K562 (cell line): ENCODE measurements around the gene SND1. TPM values are rescaled to one million over a fixed set of nuclear protein-coding genes. Genes with fewer than 3 reads are reported as not detected.
A peak's percentile ranks its signal among the peaks of the same experiment; 100 is the strongest.

Experiments
- BCL6 ChIP-seq: fragments of 250-450 bp; sonication (Bioruptor Pico); IDR thresholded peaks from 2 replicates; pipeline ENCODE4 v1.4.0; 2020
- DMBX1 ChIP-seq: fragments of 250-450 bp; sonication (Bioruptor Pico); IDR thresholded peaks from 2 replicates; pipeline ENCODE4 v1.8.0; 2022; ENCODE audit warnings: inconsistent platforms, mild to moderate bottlenecking, moderate library complexity, borderline replicate concordance
- FOSL1 ChIP-seq: fragments of 200-800 bp; sonication (Bioruptor generic); conservative IDR thresholded peaks from 2 replicates; pipeline ENCODE4 v1.6.1; 2016; ENCODE audit warnings: missing genetic modification characterization, missing compliant biosample characterization
- PCBP2 ChIP-seq: fragments of 200-400 bp; formaldehyde crosslinking; IDR thresholded peaks from 2 replicates; pipeline ENCODE4 v1.6.1; 2018; ENCODE audit warnings: low read length, low read depth, mild to moderate bottlenecking, moderate library complexity; ENCODE audit not compliant: poor library complexity, severe bottlenecking
- POLR3A ChIP-seq: IDR thresholded peaks from 2 replicates; pipeline ENCODE4 v1.6.1; 2011; ENCODE audit warnings: borderline replicate concordance, mild to moderate bottlenecking, moderate library complexity; ENCODE audit not compliant: insufficient read length, insufficient read depth; ENCODE audit errors: extremely low read depth
- RAD21 ChIP-seq, 2 experiments: fragments of 250-450 bp in 1 of 2; fragments of 450-650 bp in 1 of 2; sonication (Bioruptor Pico) in 1 of 2; formaldehyde crosslinking in 1 of 2; IDR thresholded peaks in 1 of 2; conservative IDR thresholded peaks in 1 of 2; 2 replicates each; pipeline versions ENCODE4 v1.4.0 to v1.8.0; 2020 to 2022; ENCODE audit warnings: mild to moderate bottlenecking in 2 of 2, moderate library complexity in 1 of 2
- SAFB2 ChIP-seq: fragments of 200-400 bp; formaldehyde crosslinking; IDR thresholded peaks from 2 replicates; pipeline ENCODE4 v1.6.1; 2018; ENCODE audit warnings: borderline replicate concordance, low read length, low read depth, moderate library complexity; ENCODE audit not compliant: severe bottlenecking
- SIN3A ChIP-seq, 2 experiments: fragments of 150-350 bp in 1 of 2; IDR thresholded peaks; 2 replicates each; pipeline ENCODE4 v1.6.1; 2011 to 2016; ENCODE audit warnings: borderline replicate concordance in 2 of 2, low read depth in 2 of 2, low read length in 2 of 2, mild to moderate bottlenecking in 2 of 2, moderate library complexity in 2 of 2; ENCODE audit not compliant: control insufficient read depth in 1 of 2
- SP2 ChIP-seq: IDR thresholded peaks from 2 replicates; pipeline ENCODE4 v1.6.1; 2011; ENCODE audit warnings: mild to moderate bottlenecking, low read depth, low read length, moderate library complexity; ENCODE audit not compliant: poor library complexity, severe bottlenecking; ENCODE audit errors: extremely low read depth
- SRSF1 ChIP-seq: fragments of 200-400 bp; formaldehyde crosslinking; IDR thresholded peaks from 2 replicates; pipeline ENCODE4 v1.6.1; 2017; ENCODE audit warnings: mild to moderate bottlenecking, low read depth, low read length, moderate library complexity
- STAT5A ChIP-seq: IDR thresholded peaks from 2 replicates; pipeline ENCODE4 v1.6.1; 2012; ENCODE audit warnings: low read length, inconsistent platforms, borderline replicate concordance
- TAF9B ChIP-seq: fragments of 450-650 bp; IDR thresholded peaks from 2 replicates; pipeline ENCODE4 v1.6.1; 2018; ENCODE audit warnings: mild to moderate bottlenecking; ENCODE audit not compliant: partially characterized antibody
- ZNF121 ChIP-seq: sonication (generic); formaldehyde crosslinking; conservative IDR thresholded peaks from 2 replicates; pipeline ENCODE4 v1.8.0; 2022; ENCODE audit warnings: missing genetic modification reagents
- ZNF124 ChIP-seq: sonication (generic); formaldehyde crosslinking; IDR thresholded peaks from 2 replicates; pipeline ENCODE4 v1.8.1; 2022; ENCODE audit warnings: missing genetic modification reagents
- ZNF23 ChIP-seq: fragments of 250-450 bp; sonication (Bioruptor Pico); IDR thresholded peaks from 2 replicates; pipeline ENCODE4 v1.4.0; 2020; ENCODE audit warnings: mild to moderate bottlenecking
- ZNF253 ChIP-seq: fragments of 250-450 bp; sonication (Bioruptor Pico); conservative IDR thresholded peaks from 2 replicates; pipeline ENCODE4 v1.6.1; 2021; ENCODE audit warnings: mild to moderate bottlenecking
- ZNF586 ChIP-seq: fragments of 450-650 bp; formaldehyde crosslinking; conservative IDR thresholded peaks from 2 replicates; pipeline ENCODE4 v1.4.0; 2020; ENCODE audit warnings: mild to moderate bottlenecking, moderate library complexity
- polyA plus RNA-seq, 8 experiments: library from polyadenylated mRNA; depleted of rRNA in 4 of 8; stranded (reverse) in 5 of 8; unstranded in 3 of 8; fragments of >200 nt; fragmentation: Nextera tagmentation in 2 of 8; fragmentation: Illumina TruSeq in 1 of 8; extraction: Ambion mirVana in 2 of 8; extraction: Trizol in 1 of 8; gene quantifications; 2 replicates each; pipeline versions ENCODE4 v1.2.1 to v1.2.3, GENCODE V29; 2011 to 2014; ENCODE audit warnings: inconsistent platforms in 1 of 8, missing spikeins in 1 of 8
- total RNA-seq, 7 experiments: library from RNA; depleted of rRNA in 6 of 7; stranded (reverse); fragments of >200 nt in 6 of 7; fragmentation: Illumina TruSeq in 2 of 7; extraction: Trizol in 2 of 7; gene quantifications; 2 replicates each; pipeline versions ENCODE4 v1.2.1 to v1.2.3, GENCODE V29; 2011 to 2021; ENCODE audit warnings: low replicate concordance in 1 of 7
- TF ChIP-seq, protein P1 (sequence below): fragments of 450-650 bp; IDR thresholded peaks from 2 replicates; pipeline ENCODE4 v1.6.1; 2016
- TF ChIP-seq, protein P2 (sequence below): conservative IDR thresholded peaks from 2 replicates; pipeline ENCODE4 v1.6.1; 2011; ENCODE audit warnings: low read depth, mild to moderate bottlenecking, low read length; ENCODE audit not compliant: control insufficient read depth
- TF ChIP-seq, protein P3 (sequence below): sonication (generic); formaldehyde crosslinking; IDR thresholded peaks from 2 replicates; pipeline ENCODE4 v1.8.0; 2022; ENCODE audit warnings: mild to moderate bottlenecking, missing genetic modification reagents
- TF ChIP-seq, protein P4 (sequence below): fragments of 450-650 bp; formaldehyde crosslinking; IDR thresholded peaks from 2 replicates; pipeline ENCODE4 v1.4.0; 2022; ENCODE audit warnings: missing genetic modification characterization
- TF ChIP-seq, protein P5 (sequence below), 2 experiments: fragments of 450-650 bp in 1 of 2; sonication (generic) in 1 of 2; formaldehyde crosslinking in 1 of 2; IDR thresholded peaks in 1 of 2; conservative IDR thresholded peaks in 1 of 2; 2 replicates each; pipeline versions ENCODE4 v1.6.1 to v1.8.1; 2016 to 2023; ENCODE audit warnings: mild to moderate bottlenecking in 2 of 2, moderate library complexity in 2 of 2, inconsistent platforms in 1 of 2, missing genetic modification reagents in 1 of 2

The SND1 gene
- total and polyA plus RNA-seq, 9 of the 15 experiments (the other 6 are each of a cell fraction or from before 2014, with no cell fraction given) = 46.5 to 307 (median 191) TPM

DNA sequence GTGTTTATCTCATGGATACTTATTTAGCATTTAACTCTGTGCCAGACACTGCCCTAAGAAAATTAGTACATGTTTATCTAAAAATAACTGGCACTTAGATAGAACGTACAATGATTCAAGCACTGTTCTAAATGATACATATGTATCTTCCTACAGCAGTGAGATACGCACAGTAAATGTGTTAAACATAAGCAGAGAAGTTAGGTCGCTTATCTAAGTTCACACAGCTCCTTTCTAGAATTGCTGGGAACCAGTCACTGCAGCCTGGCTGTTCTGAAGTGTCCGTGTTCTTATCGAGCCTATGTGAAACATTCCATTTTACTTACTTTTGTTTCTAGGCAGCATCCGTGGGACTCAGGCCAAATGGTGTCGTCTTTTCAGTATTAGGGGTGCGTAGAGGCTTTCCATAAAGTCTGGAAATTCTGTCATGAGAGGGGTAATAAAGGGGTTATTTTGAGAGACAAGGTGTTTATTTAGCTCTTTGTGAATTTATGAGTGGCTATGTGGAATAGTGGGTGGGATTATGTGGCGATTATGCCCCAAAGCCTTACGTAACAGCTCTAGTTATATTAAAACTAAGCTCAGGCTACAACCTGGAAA lies 186.9 kb downstream of the SND1 start (continued):
- TF ChIP-seq SRSF1 (no peak), ZNF124 (CRISPR knock-in tag) (no peak), TAF9B (no peak), SAFB2 (no peak), SP2 (no peak), BCL6 (CRISPR knock-in tag) (no peak), RAD21 (CRISPR knock-in tag; conservative IDR thresholded peaks at IDR 0.05 in 1 of 2, IDR thresholded peaks at IDR 0.05 in 1 of 2) (peak in 1 of 2 experiments; percentile 21; a peak in 2 of 4 replicates), ZNF253 (CRISPR knock-in tag) (no peak), ZNF586 (CRISPR knock-in tag) (no peak), ZNF121 (CRISPR knock-in tag) (no peak), ZNF23 (no peak), DMBX1 (peak; percentile 53; the same call in 1 of the 2 replicates), FOSL1 (no peak), POLR3A (no peak), PCBP2 (no peak), STAT5A (peak; percentile 90), SIN3A (IDR thresholded peaks at IDR 0.05; ENCODE audit: borderline replicate concordance in 2 of 2, control insufficient read depth in 1 of 2, low read depth in 2 of 2, low read length in 2 of 2) (no peak)
- TF ChIP-seq, protein P1, sequence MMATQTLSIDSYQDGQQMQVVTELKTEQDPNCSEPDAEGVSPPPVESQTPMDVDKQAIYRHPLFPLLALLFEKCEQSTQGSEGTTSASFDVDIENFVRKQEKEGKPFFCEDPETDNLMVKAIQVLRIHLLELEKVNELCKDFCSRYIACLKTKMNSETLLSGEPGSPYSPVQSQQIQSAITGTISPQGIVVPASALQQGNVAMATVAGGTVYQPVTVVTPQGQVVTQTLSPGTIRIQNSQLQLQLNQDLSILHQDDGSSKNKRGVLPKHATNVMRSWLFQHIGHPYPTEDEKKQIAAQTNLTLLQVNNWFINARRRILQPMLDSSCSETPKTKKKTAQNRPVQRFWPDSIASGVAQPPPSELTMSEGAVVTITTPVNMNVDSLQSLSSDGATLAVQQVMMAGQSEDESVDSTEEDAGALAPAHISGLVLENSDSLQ = no peak; the same call in 1 of the 2 replicates
- TF ChIP-seq, protein P2, sequence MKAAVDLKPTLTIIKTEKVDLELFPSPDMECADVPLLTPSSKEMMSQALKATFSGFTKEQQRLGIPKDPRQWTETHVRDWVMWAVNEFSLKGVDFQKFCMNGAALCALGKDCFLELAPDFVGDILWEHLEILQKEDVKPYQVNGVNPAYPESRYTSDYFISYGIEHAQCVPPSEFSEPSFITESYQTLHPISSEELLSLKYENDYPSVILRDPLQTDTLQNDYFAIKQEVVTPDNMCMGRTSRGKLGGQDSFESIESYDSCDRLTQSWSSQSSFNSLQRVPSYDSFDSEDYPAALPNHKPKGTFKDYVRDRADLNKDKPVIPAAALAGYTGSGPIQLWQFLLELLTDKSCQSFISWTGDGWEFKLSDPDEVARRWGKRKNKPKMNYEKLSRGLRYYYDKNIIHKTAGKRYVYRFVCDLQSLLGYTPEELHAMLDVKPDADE = no peak
- TF ChIP-seq, protein P3, sequence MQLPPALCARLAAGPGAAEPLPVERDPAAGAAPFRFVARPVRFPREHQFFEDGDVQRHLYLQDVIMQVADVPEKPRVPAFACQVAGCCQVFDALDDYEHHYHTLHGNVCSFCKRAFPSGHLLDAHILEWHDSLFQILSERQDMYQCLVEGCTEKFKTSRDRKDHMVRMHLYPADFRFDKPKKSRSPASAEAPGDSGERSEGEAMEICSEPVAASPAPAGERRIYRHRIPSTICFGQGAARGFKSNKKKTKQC (CRISPR knock-in tag) = no peak
- TF ChIP-seq, protein P4, sequence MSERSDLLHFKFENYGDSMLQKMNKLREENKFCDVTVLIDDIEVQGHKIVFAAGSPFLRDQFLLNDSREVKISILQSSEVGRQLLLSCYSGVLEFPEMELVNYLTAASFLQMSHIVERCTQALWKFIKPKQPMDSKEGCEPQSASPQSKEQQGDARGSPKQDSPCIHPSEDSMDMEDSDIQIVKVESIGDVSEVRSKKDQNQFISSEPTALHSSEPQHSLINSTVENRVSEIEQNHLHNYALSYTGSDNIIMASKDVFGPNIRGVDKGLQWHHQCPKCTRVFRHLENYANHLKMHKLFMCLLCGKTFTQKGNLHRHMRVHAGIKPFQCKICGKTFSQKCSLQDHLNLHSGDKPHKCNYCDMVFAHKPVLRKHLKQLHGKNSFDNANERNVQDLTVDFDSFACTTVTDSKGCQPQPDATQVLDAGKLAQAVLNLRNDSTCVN = no peak
- TF ChIP-seq, protein P5, sequence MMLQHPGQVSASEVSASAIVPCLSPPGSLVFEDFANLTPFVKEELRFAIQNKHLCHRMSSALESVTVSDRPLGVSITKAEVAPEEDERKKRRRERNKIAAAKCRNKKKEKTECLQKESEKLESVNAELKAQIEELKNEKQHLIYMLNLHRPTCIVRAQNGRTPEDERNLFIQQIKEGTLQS (IDR thresholded peaks at IDR 0.05) = no peak; the same call in 1 of the 2 replicates
- TF ChIP-seq, protein P5 (CRISPR knock-in tag; conservative IDR thresholded peaks at IDR 0.05) = no peak; the same call in 1 of the 2 replicates
